Fibroblast of lung (primary cell): Measurements from ENCODE around the gene CNTN4.

Source experiments
- CTCF ChIP-seq, 2 donors: IDR thresholded peaks in 1 of 2; conservative IDR thresholded peaks in 1 of 2; 1 replicate in 1 of 2; 2 replicates in 1 of 2; pipeline ENCODE4 v1.5.1; 2011 to 2012; ENCODE audit warnings: low read length in 2 of 2, control low read depth in 1 of 2, inconsistent platforms in 1 of 2, low read depth in 1 of 2, mild to moderate bottlenecking in 1 of 2
- EZH2 ChIP-seq: IDR thresholded peaks from 2 replicates; pipeline ENCODE4 v1.5.1; 2012; ENCODE audit warnings: low read length, control low read depth, mild to moderate bottlenecking; ENCODE audit errors: missing control alignments

GRCh38 chr3:2908693-2909351 lies 810.2 kb downstream of the CNTN4 start:
- no peak for TF ChIP-seq CTCF (conservative IDR thresholded peaks at IDR 0.05 in 1 of 2, IDR thresholded peaks at IDR 0.05 in 1 of 2; ENCODE audit: low read depth in 1 of 2, low read length in 2 of 2)
- no peak for TF ChIP-seq EZH2
